HG02840 (cell line): ENCODE measurements around the gene LIPC.

Experiments
- ATAC-seq: cut with Tn5 transposase; IDR thresholded peaks from one replicate; pipeline ENCODE4 v1.9.1; 2021; ENCODE audit warnings: mild to moderate bottlenecking, moderate library complexity, moderate number of reproducible peaks; ENCODE audit not compliant: unreplicated experiment, low FRiP score

LIPC gene

DNA sequence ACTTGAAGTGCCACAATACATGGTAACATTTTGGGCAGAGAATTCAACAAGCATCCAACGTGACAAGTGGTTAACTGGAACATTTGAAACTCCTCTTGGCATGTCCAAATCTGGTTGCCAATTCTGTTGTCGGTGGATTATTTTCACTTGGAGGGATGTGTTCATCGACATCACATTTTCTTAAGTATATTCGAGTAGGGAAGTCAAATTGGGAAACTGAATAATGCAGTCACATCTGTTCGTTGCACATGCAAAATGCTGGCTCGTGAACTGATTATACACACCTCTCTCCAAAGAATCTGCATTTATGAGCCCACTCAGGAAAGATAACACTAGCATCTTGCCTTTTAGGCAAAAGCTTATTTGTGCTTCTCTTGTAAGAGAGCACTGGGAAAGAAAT lies 139.7 kb downstream of the LIPC start:
- ATAC-seq = no peak

DNA sequence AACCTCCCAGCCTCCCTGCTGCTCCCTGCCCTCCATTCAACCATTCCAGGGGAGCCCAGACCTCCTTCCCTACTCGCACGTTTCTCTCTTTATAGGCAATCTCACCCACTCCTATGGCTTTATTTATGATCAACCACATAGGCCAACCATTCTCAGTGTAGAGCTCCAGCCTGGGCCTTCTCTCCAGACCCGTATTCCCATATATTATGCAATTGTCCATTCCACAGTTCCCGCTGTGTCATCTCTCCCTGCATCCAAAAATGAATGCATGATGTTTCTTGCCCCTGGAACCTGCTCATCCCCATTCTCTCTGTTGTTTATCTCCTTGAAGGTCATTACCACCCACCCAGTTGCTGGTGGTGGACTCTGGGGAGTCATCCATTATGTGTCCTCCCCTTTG lies 140.7 kb downstream of the LIPC start:
- ATAC-seq = no peak

DNA sequence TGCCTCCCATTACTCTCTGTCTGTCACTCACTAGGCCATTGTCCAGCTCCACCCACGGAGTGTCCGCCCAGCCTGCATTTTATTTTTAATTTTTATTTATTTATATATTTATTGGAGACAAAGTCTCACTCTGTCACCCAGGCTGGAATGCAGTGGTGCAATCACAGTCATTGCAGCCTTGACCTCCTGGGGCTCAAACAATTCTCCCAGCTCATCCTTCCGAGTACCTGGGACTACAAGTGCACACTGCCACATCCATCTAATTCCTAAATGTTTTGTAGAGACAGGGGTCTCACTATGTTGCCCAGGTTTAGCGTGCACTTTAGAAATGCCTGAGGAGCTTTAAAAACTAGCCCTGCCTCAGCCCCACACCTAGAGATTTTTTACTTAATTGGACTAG lies 141.5 kb downstream of the LIPC start:
- ATAC-seq = no peak

DNA sequence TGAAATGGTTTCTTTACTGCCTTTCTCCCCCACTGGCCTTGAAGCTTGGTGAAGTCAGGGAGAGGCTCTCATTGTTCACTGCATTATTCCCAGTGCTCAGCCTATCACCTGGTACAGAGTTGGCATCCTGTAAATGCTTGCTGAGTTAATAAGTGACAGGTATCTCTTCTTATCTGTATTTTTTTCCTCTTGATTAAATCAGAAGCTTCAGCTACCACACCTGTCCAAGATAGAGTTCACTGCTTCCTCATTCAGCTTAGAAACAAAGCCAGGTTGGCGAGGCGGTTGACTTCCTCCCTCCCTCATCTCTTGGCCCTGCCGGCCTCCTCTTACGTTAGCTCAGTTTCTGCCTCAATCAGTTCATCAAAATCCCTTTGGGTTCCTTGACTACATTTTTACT lies 142.8 kb downstream of the LIPC start:
- no peak for ATAC-seq

DNA sequence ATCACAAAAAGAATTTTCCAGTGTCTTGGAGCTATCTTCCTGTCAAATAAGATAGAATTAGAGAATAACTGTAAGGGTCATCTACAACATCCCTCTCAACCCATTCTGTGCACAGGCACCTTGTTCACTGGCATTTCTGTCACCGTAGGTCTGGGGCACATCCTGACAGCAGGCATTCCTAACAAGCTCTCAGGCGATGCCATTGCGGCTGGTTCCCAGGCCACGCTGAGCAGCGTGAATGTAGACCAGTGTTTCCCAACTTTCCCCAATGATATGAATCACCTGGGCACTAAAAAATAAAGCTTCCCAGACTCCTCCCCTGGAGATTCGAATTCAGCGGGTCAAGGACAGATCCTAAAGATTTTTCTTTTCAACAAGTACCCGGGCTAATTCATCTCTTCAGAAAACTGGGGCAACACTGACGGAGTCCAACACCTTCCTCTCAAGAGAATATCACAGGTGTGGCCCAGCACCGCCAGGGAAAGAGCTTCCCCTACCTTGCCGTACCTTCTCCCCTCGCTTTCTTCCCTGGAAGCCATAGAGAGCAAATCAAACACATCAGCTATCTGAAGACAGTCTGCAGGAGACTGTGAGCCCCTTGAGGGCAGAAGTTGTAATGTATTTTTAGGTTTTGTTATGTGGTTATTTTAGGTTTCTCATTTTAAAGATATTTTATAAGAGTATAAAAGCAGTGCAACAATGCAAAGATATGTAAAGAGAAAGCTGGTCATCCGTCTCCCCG lies 143.4 kb downstream of the LIPC start:
- no peak for ATAC-seq

DNA sequence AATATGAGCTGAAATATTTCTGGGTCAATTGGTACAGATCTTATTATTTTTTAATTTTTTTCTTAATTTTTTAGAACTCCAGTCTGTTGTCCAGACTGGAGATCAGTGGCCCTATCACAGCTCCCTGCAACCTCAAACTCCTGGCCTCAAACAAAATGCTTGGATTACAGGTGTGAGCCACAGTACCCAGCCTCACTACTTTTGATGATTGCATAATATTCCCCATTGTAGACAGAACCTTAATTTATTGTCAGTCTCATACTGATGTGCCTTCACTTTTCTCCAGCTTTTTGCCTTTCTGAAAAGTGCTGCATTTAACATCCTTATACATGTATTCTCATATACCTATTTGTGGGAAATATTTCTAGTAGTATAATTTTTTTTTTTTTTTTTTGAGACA lies 144.9 kb downstream of the LIPC start:
- ATAC-seq = no peak

DNA sequence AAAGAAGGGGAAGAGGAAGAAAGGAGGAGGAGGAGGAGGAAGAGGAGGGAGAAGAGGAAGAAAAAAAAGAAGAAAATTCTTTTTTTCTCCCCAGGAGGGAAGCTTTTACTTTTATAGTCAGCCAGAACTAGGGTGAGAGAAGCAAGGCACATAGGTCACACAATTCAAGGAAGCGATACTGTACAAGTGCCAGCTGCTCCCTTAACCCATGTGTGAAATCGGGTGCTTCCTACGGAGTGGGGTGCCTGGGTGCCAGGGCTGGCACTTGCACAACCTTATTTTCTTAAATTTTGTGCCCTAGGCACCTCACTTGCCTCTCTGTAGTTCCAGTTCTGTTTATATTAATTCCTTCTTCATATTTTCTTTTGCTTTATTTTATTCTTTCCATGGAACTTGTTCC lies 150.4 kb downstream of the LIPC start:
- ATAC-seq = no peak

DNA sequence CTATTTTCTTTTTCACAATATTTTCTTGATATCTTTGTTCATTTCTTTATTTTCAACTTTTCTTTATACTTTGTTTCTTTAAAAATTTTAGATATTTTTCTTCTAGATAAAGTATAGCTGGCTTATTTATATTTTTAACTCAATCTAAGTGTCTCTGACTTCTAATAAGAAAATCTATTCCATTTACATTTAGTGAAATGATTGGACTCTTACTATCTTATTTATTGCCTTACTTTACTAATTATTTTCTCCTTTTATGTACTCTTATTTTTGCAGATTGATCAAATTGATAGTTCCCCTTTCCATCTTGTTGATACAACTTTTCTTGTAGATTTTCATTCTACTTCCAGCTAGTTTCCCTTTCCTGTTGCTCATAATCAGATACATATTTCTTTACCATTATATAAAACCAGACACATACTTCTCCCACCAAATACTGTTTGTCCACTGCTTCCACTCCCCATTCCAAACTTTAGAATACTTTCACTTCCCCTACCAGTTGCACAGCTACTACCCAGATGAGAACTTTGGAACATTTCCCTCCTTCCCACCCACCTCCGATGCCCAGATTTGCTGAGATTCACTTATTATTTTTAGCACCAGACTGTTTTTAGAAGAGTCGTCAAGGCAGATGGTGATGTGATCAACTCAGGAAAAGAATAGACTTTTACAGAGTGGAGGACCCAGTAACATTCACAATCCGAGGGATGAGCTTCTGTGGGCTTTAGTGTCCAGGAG lies 151.5 kb downstream of the LIPC start:
- ATAC-seq = no peak

DNA sequence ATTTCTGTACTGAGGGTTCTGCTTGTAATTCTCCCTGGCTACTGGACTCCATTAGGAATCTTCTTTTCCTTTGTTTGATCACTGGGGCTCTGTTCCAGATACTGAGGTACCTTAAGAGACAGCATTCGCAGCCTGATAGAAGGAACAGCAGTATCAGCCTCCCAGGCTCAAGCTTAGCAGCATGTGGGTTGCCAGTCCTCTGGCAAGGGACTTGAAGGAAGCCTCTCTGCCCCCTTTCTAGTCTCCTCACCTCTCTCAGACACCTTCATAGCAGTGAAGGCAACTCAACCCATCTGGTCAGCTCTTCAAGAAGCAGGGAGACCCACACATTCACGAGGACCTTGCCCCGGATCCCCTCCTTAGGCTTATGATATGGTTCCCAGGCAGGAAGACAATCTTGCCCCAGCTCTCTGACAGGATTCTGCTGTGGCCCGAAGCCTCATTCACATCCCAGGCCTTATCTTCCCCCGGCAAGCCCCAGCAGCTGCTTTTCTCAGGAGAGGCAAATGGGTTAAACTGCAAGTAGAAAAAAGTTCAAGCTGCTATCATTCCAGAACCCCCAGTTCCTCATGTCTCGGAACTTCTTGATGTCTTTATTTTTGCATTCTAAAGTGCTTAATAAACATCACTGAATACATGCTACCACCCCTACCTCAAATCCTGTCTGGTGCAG lies 153.1 kb downstream of the LIPC start:
- no peak for ATAC-seq

DNA sequence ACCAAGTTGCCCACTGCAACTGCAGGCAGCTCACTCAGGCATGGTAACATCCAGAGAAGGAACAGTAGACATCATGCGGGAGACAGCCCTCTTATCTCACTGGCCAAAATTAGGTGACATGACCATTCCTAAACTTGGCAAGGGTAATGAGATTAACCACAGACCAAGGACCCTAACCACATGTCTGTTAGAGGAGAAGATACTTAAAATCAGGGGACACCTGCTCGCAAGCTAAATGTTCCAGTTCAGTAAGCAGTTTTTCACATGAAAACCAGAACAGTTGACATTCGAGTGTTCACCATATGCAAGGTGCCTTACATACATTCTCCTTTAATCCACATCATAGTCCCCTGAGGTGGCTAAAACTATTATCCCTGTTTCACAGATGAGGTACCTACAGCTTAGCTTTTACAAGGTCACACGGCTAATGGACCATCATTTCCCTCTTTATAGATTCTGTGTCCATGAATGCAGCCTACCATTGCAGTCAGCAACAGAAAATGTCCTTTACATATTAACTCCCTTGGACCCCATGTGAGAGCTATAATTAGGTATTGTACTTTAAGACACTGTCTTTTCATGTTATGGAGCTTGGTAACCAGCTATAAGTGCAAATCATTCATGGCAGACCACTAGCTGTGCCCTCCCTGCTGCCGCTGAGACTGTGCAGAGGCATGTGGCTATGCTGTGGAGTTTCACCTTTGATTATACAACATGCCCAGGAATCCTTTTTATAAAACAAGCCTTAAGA lies 154.1 kb downstream of the LIPC start:
- ATAC-seq = no peak

DNA sequence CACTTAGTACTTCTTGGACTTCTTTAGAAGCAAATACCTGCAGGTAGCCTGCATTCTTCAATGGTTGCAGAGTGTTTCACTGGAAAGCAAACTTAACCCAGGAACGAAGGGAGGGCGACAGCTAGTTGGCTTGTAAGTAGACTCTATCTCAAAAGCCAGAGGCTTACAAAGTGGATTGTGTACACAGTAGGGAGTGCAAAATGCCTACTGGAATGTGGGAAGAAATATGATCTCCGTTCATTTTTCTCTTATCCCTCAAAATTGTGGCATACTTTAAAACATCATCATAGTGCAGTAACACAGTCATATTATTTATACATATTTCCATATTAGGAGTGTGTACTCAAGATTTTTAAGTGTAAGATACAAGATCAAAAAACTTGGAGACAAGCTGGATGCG lies 155.7 kb downstream of the LIPC start:
- ATAC-seq = no peak

DNA sequence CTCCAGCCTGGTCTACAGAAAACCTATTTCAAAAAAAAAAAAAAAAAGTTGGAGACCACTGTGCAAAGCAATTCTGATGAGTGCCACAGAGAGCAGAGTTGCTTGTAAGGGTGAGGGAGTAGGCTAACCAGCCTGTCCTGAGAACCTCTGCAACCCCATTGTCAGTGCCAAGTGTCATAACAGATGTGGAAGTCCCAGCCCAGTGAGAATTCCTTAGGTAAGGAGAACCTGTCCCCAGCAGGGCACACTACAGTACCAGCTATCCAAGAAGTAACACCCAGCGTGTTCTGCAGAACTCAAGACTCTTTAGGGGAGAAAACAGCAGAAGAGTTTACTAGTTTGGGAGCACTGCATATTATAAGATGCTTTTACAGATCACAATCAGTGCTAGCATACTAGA lies 156.3 kb downstream of the LIPC start:
- no peak for ATAC-seq

DNA sequence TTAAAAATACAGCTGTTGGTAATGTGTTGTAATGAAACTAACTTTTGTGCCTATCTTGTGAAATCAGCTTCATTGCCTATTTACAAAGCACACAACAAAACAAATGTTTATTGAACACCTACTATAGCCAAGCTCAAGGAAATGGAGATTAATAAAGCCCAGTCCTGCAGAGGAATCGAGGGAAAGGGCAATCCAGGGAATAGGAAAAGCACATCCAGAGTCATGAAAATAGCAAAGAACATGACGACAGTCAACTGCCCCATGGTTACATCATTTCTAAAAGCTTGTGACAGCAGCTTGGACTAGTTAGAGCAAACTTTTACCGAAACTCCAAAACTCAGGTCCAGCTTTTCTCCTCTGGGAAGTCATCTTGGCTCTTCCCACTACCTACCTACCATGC lies 157.3 kb downstream of the LIPC start:
- ATAC-seq = no peak

DNA sequence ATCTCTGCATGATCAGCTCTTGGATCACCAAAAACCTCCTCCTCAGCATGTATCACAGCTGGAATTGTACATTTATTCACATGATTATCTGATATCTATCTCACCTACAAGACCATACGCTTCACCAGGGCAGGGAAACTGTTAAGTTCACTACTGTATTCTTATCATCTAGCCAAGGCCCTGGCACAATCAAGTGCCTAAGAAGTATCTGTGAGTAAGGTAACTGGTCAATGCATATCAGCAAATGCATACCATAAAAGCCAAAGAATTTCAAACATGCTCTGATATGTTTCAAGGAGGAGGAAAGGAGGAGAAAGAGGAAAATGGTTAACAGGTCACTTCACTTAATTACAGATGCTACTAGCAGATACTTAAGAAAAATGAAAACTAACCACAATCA lies 158.4 kb downstream of the LIPC start:
- ATAC-seq = no peak

DNA sequence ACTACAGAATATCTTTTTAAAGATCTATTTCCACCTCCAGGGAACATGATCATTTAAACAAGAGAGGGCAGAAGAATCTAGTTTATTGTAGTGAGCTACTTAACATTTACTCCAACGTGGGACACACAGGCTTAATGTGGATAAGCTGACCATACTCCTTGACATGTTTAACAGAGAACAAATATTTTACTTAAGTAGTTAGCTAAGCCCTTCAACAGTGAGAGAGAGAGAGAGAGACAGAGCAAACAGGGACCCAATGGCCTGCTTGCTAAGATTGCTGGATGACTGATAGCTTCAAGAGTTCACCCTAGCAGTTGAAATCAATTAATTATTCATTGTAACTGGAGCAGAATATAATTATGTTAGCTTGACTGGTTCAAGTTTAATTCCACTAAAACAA lies 159.1 kb downstream of the LIPC start:
- ATAC-seq = no peak

DNA sequence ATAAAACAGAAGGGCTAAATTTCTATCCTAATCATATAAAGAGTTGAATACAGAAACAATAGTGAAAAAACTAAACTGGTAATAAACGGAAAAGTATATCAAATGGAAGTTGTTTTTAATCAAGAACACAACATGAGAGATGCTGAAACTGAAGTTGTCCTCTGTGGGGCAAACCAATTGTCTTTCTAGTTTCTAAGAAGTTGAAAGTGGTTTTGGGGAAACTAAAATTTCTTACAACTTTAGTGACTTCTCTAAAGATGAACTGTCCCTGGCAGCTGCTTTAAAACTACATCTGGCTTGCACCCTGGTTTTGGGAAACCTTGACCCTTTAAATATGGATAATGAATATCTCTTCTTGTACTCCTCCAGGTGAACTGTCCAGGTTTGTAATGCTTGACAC lies 162.1 kb downstream of the LIPC start:
- ATAC-seq = no peak

DNA sequence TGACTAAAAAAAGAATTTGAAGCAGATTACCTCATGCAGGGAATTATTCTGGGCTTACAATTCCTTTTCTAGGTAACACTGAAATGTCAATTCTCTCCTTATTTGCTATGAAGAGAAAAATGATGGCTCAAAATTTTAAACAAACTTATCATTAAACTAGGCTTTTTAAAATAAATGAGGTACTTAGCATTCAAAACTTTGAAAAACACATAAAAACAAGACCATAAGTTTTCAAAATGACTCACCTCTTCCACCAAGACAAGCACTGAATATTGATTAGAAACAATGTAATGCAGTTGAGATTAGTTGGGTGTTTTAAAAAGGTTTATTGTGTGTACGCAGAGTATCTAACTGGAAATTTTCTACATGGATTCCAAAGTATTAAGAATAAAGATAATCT lies 163.1 kb downstream of the LIPC start:
- ATAC-seq = no peak

DNA sequence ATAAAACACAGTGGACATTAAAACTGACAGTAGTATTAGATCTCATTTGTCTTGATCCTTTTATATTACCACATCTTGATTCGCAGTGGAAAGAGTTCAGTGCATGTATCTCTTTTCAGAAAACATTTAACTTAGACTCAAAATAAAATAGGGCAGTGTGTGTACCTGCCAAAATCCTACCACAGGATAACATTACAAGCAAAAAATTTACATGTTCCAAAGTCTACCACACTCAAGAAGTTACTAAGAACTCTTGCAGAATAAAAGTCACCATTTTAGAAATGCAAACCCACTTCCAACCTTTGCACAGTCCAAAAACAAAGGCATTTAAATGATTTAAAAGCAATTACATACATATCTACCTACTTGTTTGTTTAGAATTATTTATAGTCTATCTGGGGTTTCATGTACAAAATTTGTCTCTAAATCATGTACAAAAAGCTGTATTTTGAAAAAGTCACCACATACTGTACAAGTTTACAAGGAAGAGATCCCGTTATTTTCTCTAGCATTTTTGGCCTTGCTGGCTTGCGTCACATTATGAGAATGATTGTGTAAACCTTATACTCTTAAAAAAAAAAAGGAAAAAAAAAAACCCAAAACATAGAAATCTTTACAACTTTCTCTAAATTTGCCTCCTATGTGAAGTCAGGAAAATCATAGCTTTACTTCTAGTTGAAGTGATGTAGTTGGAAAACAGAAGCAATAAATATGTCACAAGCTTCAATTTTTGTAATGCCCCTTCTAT lies 163.9 kb downstream of the LIPC start:
- ATAC-seq = no peak

DNA sequence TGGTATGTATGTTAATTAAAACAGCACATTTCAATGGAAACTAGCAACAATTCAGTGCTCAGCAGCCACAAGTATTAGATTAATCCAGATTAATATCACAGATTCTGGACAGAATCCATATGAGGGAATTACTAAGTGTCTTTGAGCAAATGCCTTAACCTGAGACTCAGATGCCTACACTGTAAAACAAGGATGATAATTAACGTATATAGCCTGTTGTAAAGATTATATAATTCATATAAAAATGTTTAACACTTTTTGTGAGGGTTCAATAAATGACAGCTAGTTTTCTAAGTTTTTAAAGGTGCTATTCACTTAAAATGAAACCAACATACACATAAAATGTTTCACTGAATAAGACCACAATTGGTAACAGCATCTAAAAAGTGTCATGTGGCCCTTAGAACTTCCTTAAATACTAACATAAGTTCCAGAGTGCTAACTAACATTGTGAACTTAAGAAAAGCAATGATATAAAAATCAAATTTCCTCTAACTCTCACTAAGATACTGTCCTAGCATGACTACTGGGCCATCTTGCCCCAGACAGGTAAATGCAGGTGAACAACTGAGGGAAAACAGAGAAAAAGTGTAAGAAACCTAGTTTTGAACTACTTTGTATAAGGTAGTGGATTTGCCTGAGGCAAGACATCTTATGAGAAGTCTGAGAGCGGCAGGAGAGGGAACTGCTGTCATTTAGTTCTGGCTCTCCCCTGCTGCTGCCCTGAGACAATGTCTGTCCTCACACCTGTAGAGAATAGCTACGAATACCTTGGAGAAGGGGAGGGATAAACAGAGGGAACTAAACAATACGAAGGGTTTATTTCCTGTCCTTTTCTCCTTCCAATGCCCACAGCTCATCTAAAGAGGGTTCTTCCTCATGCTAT lies 166.4 kb downstream of the LIPC start:
- ATAC-seq = no peak
